ENCODE results near the gene WNT9B. TPM values are rescaled to one million over a fixed set of nuclear protein-coding genes. Genes with fewer than 3 reads are reported as not detected.

Gene WNT9B
- total RNA-seq, 1 experiment from 2014 or later, result not detected

- no peak for DNase-seq (ENCODE audit: low spot score)
- in situ Hi-C loops (cut with HindIII; ENCODE audit: low sequenced_read_pairs), result no loop called here
Measured at GRCh38 chr17:46925185-46925868, 73.9 kb downstream of the WNT9B start.

DNA sequence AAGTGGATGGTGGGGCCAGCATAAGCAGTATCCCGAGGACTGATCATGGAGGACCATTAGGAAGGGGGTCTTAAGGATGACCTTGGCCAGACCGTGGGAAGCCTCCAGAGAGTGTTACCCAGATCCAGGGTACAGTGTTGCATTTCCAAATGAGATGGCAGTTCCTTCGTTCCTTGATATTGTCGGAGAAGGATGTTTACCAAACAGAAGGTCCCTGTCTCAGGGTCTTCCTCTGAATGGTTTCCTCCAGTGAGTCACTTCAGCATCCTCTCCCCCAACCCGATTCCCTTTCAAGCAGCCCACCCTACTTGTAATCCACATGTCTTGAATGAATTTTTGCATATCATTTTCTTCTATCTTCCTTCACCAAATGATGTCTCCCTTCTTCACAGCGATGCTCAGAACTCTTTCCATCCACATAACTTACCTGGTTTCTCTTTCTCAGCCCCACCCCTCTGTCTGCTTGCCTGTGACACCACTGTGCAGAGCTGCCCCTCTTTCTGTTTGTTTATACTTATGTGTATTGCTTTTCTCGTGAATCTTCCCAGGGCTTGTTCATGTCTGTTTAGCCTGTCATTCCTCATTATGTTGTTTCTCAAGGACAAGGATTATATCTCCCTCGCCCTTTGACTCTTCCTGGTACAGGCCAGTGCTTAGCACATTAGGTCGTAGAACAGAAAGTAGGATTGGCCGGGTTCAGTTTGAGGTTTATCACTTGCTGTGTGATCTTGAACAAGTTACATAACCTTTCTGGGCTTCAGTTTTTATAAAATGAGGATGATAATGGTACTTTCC, 77.3 kb downstream of the WNT9B start:
- no peak for DNase-seq (ENCODE audit: low spot score)
- in situ Hi-C loops (cut with HindIII; ENCODE audit: low sequenced_read_pairs), result no loop called here

- in situ Hi-C loops (cut with HindIII; ENCODE audit: low sequenced_read_pairs), result no loop called here
- no peak for DNase-seq (ENCODE audit: low spot score)
Measured at GRCh38 chr17:46929413-46929812, 78.0 kb downstream of the WNT9B start.

DNA sequence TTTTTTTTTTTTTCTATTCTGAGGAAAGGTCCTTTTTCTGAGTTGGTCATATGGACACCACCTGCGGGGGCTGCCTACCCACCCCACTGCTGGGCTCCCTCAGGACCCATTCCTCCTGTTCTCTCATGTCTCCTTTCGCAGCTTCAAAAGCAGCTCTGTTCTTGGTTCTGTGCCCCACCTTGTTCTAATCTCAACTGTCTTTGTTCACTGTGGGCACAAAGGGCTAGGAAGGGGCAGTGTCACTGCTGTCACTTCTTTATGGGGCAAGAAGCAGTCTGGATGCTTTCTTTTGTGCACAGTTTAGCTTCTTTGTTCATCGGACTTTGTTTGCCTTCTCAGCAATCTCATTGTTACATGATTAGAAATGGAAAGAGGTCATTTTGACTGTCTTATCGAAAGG, 78.7 kb downstream of the WNT9B start:
- no peak for DNase-seq (ENCODE audit: low spot score)
- in situ Hi-C loops (cut with HindIII; ENCODE audit: low sequenced_read_pairs), result no loop called here

- no peak for DNase-seq (ENCODE audit: low spot score)
- in situ Hi-C loops (cut with HindIII; ENCODE audit: low sequenced_read_pairs), result no loop called here
Measured at GRCh38 chr17:46931596-46931995, 80.2 kb downstream of the WNT9B start.

GRCh38 chr17:46935658-46936266, 84.4 kb downstream of the WNT9B start:
- in situ Hi-C loops (cut with HindIII; ENCODE audit: low sequenced_read_pairs), result loop anchor here (5.0 kb wide), 1 partner anchor 58 kb away; no protein-coding TSS in a partner anchor
- no peak for DNase-seq (ENCODE audit: low spot score)

Other genes with a start within 250 kb of the WNT9B start
- not detected in 2 replicates for gene WNT3, start 32.9 kb upstream of the WNT9B start, total RNA-seq (2014; rRNA removed; shearing (Covaris generic))
- 30.6 and 41.7 TPM in 2 replicates for gene GOSR2, start 71.6 kb downstream of the WNT9B start, total RNA-seq (2014; rRNA removed; shearing (Covaris generic))
- gene RPRML, start 127.7 kb downstream of the WNT9B start, total RNA-seq (2014; rRNA removed; shearing (Covaris generic)), result 2.4 and 3.9 TPM in 2 replicates

Data from G401 (cell line).